GM18951 (cell line): ENCODE results near the gene ADD3.

Source experiments
- POLR2A ChIP-seq: IDR thresholded peaks from 4 replicates; pipeline ENCODE4 v1.6.1; 2011; ENCODE audit warnings: mild to moderate bottlenecking; ENCODE audit not compliant: insufficient read length, insufficient read depth; ENCODE audit errors: extremely low read depth
- in situ Hi-C: fragments of 300-500 bp; cut with MboI; formaldehyde crosslinking; loops from one replicate; pipeline ENCODE4 v1.12.0; 2022; ENCODE audit warnings: low sequenced_read_pairs, mixed read lengths, inconsistent platforms; ENCODE audit not compliant: unreplicated experiment

ADD3 gene

GRCh38 chr10:110118891-110119621 is 111.3 kb downstream of the ADD3 start:
- in situ Hi-C loops, result no loop called here
- no peak for TF ChIP-seq POLR2A

GRCh38 chr10:110123594-110123993 is 115.8 kb downstream of the ADD3 start:
- in situ Hi-C loops, result no loop called here
- TF ChIP-seq POLR2A, result no peak

GRCh38 chr10:110129490-110129889 is 121.7 kb downstream of the ADD3 start:
- TF ChIP-seq POLR2A, result no peak
- in situ Hi-C loops, result no loop called here

- in situ Hi-C loops, result loop anchor here (5.0 kb wide), 1 partner anchor 147 kb away; no protein-coding TSS in a partner anchor
- no peak for TF ChIP-seq POLR2A
Measured at GRCh38 chr10:110134917-110135316, 127.1 kb downstream of the ADD3 start.

GRCh38 chr10:110135836-110136235 is 128.1 kb downstream of the ADD3 start:
- in situ Hi-C loops, result loop anchor here (5.0 kb wide), 1 partner anchor 146 kb away; no protein-coding TSS in a partner anchor

GRCh38 chr10:110137142-110137545 is 129.4 kb downstream of the ADD3 start:
- TF ChIP-seq POLR2A, result no peak
- in situ Hi-C loops, result loop anchor here (5.0 kb wide), 1 partner anchor 145 kb away; no protein-coding TSS in a partner anchor

GRCh38 chr10:110138197-110138812 is 130.5 kb downstream of the ADD3 start:
- in situ Hi-C loops, result loop anchor here (5.0 kb wide), 1 partner anchor 144 kb away; no protein-coding TSS in a partner anchor

GRCh38 chr10:110141185-110141584 is 133.4 kb downstream of the ADD3 start:
- in situ Hi-C loops, result no loop called here
- TF ChIP-seq POLR2A, result no peak

More at GRCh38 chr10:110138197-110138812, 130.5 kb downstream of the ADD3 start:
- no peak for TF ChIP-seq POLR2A

GRCh38 chr10:110141871-110142635 is 134.3 kb downstream of the ADD3 start:
- in situ Hi-C loops, result no loop called here
- no peak for TF ChIP-seq POLR2A

GRCh38 chr10:110142965-110143364 is 135.2 kb downstream of the ADD3 start:
- no peak for TF ChIP-seq POLR2A
- in situ Hi-C loops, result no loop called here

GRCh38 chr10:110144507-110144906 is 136.7 kb downstream of the ADD3 start:
- no peak for TF ChIP-seq POLR2A
- in situ Hi-C loops, result no loop called here

GRCh38 chr10:110147961-110148360 is 140.2 kb downstream of the ADD3 start:
- in situ Hi-C loops, result no loop called here
- no peak for TF ChIP-seq POLR2A

- no peak for TF ChIP-seq POLR2A
- in situ Hi-C loops, result no loop called here
Measured at GRCh38 chr10:110149259-110149658, 141.5 kb downstream of the ADD3 start.
